ENCODE measurements around the gene EYA2. TPM values are rescaled to one million over a fixed set of nuclear protein-coding genes. Genes with fewer than 3 reads are reported as not detected.
A peak's percentile ranks its signal among the peaks of the same experiment; 100 is the strongest.

The EYA2 gene
- total RNA-seq, 1 donor from 2014 or later, result 1.3 TPM

DNA sequence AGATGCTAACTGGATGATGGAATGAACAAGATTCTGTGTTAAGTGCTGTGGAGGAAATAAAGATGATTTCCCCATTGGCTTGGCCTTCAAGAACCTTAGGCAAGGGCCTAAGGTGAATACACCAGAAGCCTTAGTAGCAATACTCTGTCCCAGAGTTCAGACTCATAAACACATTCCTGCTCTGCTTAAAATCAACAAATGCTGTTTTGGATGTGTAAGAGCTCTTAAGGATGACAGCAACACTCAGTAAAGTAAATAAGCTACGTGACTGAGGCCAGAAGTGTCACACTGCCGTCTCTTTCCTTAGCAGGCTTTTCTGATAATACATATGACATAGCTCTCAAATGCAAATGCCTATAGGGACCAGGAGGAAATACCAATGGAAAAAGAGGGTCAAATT, 90.6 kb downstream of the EYA2 start:
- Mint-ChIP-seq H3K36me3 (ENCODE audit: low read depth) (peaks cover 11% of the 10 kb centered on the region), H3K4me3 (no peak overlapping the region), H3K27ac (ENCODE audit: unreplicated experiment) (no peak overlapping the region), H3K4me1 (peaks cover 15% of the 10 kb centered on the region), H3K27me3 (ENCODE audit: low read depth) (no peaks in the 10 kb centered on the region), H3K9me3 (peaks cover 10% of the 10 kb centered on the region)
- TF ChIP-seq, protein P1, sequence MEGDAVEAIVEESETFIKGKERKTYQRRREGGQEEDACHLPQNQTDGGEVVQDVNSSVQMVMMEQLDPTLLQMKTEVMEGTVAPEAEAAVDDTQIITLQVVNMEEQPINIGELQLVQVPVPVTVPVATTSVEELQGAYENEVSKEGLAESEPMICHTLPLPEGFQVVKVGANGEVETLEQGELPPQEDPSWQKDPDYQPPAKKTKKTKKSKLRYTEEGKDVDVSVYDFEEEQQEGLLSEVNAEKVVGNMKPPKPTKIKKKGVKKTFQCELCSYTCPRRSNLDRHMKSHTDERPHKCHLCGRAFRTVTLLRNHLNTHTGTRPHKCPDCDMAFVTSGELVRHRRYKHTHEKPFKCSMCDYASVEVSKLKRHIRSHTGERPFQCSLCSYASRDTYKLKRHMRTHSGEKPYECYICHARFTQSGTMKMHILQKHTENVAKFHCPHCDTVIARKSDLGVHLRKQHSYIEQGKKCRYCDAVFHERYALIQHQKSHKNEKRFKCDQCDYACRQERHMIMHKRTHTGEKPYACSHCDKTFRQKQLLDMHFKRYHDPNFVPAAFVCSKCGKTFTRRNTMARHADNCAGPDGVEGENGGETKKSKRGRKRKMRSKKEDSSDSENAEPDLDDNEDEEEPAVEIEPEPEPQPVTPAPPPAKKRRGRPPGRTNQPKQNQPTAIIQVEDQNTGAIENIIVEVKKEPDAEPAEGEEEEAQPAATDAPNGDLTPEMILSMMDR (conservative IDR thresholded peaks at IDR 0.05), result no peak
- DNase-seq (ENCODE audit: low read depth, low spot score), result no peak

DNA sequence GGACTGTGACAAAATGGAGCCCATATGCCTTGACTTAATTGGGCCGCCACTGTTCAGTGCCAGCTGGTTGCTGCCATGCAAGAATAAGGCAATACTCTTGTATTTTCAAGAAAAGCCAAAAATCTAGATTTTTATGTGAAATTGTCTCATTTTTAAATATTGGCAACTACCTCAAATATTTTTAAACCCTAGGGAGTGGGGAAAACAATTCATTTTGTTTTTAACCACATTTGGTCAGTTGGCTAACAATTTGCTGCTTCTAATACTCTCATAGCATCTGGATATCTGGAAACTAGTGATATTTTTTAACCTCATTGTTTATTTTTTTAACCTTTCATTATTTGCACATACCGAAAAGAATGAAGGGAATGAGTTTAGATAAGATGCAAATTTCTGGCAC, 91.0 kb downstream of the EYA2 start:
- peaks cover 15% of the 10 kb centered on the region for H3K4me1 Mint-ChIP-seq
- H3K36me3 Mint-ChIP-seq (ENCODE audit: low read depth), result peaks cover 11% of the 10 kb centered on the region
- H3K27ac Mint-ChIP-seq (ENCODE audit: unreplicated experiment), result no peak overlapping the region
- TF ChIP-seq, protein P1 (conservative IDR thresholded peaks at IDR 0.05), result no peak
- H3K4me3 Mint-ChIP-seq, result no peak overlapping the region
- no peaks in the 10 kb centered on the region for H3K27me3 Mint-ChIP-seq (ENCODE audit: low read depth)
- no peak for DNase-seq (ENCODE audit: low read depth, low spot score)
- peaks cover 10% of the 10 kb centered on the region for H3K9me3 Mint-ChIP-seq

DNA sequence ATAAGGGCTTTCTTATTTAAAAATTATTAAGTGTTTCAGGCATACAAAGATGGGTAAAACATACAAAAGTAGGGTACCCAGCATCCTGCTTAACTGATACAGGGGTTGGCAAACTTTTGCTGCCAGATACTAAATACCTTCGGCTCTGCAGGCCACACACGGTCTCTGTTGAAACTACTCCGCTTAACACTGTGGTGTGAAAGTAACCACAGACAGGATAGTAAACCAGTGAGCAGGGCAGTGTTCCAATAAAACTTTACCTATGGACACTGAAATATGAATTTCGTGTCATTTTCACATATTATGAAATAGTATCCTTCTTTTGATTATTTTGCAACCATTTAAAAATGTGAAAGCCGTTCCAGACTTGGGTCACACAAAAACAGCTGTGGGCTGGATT, 92.4 kb downstream of the EYA2 start:
- no peak overlapping the region for H3K4me3 Mint-ChIP-seq
- DNase-seq (ENCODE audit: low read depth, low spot score), result no peak
- TF ChIP-seq, protein P1 (conservative IDR thresholded peaks at IDR 0.05), result no peak
- H3K27me3 Mint-ChIP-seq (ENCODE audit: low read depth), result no peaks in the 10 kb centered on the region
- no peak overlapping the region for H3K27ac Mint-ChIP-seq (ENCODE audit: unreplicated experiment)
- peaks cover 24% of the 10 kb centered on the region for H3K4me1 Mint-ChIP-seq
- peaks cover 10% of the 10 kb centered on the region for H3K36me3 Mint-ChIP-seq (ENCODE audit: low read depth)
- H3K9me3 Mint-ChIP-seq, result peaks cover 10% of the 10 kb centered on the region

DNA sequence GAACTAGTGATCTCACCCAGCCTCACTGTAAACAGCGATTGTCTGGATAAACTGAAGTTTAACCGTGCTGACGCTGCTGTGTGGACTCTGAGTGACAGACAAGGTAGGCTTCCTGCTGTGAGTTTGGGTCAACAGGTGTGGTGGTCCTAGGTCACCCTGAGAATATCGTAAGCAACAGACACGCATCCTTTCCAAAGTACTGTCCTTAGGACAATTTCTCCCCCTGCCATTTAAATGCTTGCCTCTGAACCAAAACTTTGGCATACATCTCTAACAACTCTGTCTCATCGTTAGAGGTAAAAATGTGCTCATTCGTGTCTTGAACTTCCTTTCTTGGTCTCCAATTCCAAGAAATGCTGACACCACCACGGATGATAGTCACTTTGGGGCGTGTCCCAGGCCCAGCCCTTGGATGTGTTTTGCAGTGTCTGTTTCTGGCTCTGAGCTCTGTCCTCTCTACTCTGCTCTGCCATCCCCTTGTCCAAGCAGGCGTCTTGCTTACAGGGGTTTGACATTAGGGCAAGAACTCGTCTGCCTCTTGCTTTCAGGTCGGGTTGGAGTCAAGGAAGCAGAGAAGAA, 95.5 kb downstream of the EYA2 start:
- Mint-ChIP-seq H3K4me1 (peaks cover 27% of the 10 kb centered on the region), H3K4me3 (peak overlapping the region; percentile 8), H3K27me3 (ENCODE audit: low read depth) (peaks cover 4% of the 10 kb centered on the region), H3K36me3 (ENCODE audit: low read depth) (no peaks in the 10 kb centered on the region), H3K9me3 (no peaks in the 10 kb centered on the region), H3K27ac (ENCODE audit: unreplicated experiment) (no peak overlapping the region)
- TF ChIP-seq, protein P1 (conservative IDR thresholded peaks at IDR 0.05), result no peak
- DNase-seq (ENCODE audit: low read depth, low spot score), result no peak

DNA sequence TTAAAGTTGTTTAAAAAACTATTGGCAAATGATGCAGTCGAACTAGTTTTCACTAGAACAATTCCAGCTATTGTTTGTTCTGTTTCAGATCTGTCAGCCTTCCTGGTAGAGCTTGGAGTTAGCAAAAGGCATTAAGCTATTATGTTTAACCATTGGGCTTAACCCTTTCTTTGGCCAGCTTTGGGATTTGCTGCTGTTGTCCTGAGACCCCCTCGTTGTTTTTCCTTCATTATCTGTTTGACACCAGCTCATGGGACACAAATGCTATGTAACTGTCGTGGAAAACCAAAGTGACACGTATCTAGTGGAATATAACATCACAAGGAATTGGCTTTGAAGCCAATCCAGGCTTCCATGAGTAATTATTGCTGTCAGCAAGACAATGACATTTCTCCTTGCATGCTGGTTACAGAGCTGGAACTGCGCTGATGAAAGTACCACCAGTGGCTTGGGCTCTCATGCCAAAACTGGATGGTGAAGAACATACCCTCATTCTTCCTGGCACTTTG, 96.0 kb downstream of the EYA2 start:
- no peaks in the 10 kb centered on the region for H3K9me3 Mint-ChIP-seq
- H3K4me1 Mint-ChIP-seq, result peaks cover 27% of the 10 kb centered on the region
- TF ChIP-seq, protein P1 (conservative IDR thresholded peaks at IDR 0.05), result no peak
- H3K27ac Mint-ChIP-seq (ENCODE audit: unreplicated experiment), result no peak overlapping the region
- DNase-seq (ENCODE audit: low read depth, low spot score), result no peak
- H3K36me3 Mint-ChIP-seq (ENCODE audit: low read depth), result no peaks in the 10 kb centered on the region
- H3K27me3 Mint-ChIP-seq (ENCODE audit: low read depth), result peaks cover 4% of the 10 kb centered on the region
- peak overlapping the region; percentile 8 for H3K4me3 Mint-ChIP-seq

Measured in neural crest cell (in vitro differentiated cells).